SU-DHL-6 (cell line): ENCODE results near the gene IQCM.

Experiments used
- H2AFZ ChIP-seq: fragments of 200-600 bp; sonication (generic); 2 replicates; pipeline ENCODE4 v1.6.1; 2014; ENCODE audit warnings: low read depth, mild to moderate bottlenecking, moderate library complexity, mixed read lengths, antibody characterized with exemption, low read length; ENCODE audit not compliant: severe bottlenecking
- H3F3A ChIP-seq: fragments of 200-600 bp; shearing (Covaris generic); 2 replicates; pipeline ENCODE4 v1.6.0; 2016; ENCODE audit warnings: antibody characterized with exemption, mild to moderate bottlenecking; ENCODE audit not compliant: insufficient read depth
- H3K27ac ChIP-seq: fragments of 200-600 bp; sonication (generic); 2 replicates; pipeline ENCODE4 v1.5.1; 2016; ENCODE audit warnings: low read depth, mild to moderate bottlenecking, low read length, moderate library complexity, mixed read lengths
- H3K27me3 ChIP-seq: fragments of 200-600 bp; sonication (generic), shearing (Covaris generic); 2 replicates; pipeline ENCODE4 v1.6.0; 2014; ENCODE audit warnings: mild to moderate bottlenecking, low read length
- H3K36me3 ChIP-seq: fragments of 200-600 bp; sonication (generic); 2 replicates; pipeline ENCODE4 v1.6.1; 2014; ENCODE audit warnings: mild to moderate bottlenecking, low read length, mixed read lengths
- H3K4me2 ChIP-seq: fragments of 300-600, 200-600 bp; shearing (Covaris generic), sonication (generic); 2 replicates; pipeline ENCODE4 v1.6.0; 2014; ENCODE audit warnings: low read length, low read depth, mild to moderate bottlenecking; ENCODE audit not compliant: poor library complexity, severe bottlenecking
- H3K4me3 ChIP-seq: fragments of 200-600 bp; sonication (generic); 2 replicates; pipeline ENCODE4 v1.5.1; 2014; ENCODE audit warnings: antibody characterized with exemption, low read length, mild to moderate bottlenecking, mixed read lengths; ENCODE audit not compliant: insufficient read depth, poor library complexity, severe bottlenecking
- H3K79me2 ChIP-seq: fragments of 200-600 bp; sonication (generic); 2 replicates; pipeline ENCODE4 v1.6.1; 2014; ENCODE audit warnings: mild to moderate bottlenecking, low read length, moderate library complexity; ENCODE audit not compliant: insufficient read depth
- H3K9ac ChIP-seq: fragments of 200-600 bp; sonication (generic); 2 replicates; pipeline ENCODE4 v1.7.0; 2014; ENCODE audit warnings: mild to moderate bottlenecking, low read length
- H3K9me2 ChIP-seq: fragments of 200-600 bp; sonication (generic); replicated peaks from 2 replicates; pipeline ENCODE4 v1.6.1; 2014; ENCODE audit warnings: low read length; ENCODE audit not compliant: insufficient read depth
- H3K9me3 ChIP-seq: fragments of 200-600 bp; sonication (generic); 2 replicates; pipeline ENCODE4 v1.6.1; 2014; ENCODE audit warnings: low read length, mixed read lengths; ENCODE audit not compliant: insufficient read depth
- H4K20me1 ChIP-seq: fragments of 200-600 bp; sonication (generic); 2 replicates; pipeline ENCODE4 v1.6.1; 2014; ENCODE audit warnings: low read depth, mild to moderate bottlenecking, antibody characterized with exemption, low read length, moderate library complexity, mixed read lengths
- CTCF ChIP-seq: fragments of 200-600 bp; sonication (generic); IDR thresholded peaks from one replicate; pipeline ENCODE4 v1.5.1; 2017; ENCODE audit warnings: antibody characterized with exemption, mild to moderate bottlenecking, low read length, moderate library complexity; ENCODE audit not compliant: insufficient read depth, poor library complexity, severe bottlenecking
- EZH2phosphoT487 ChIP-seq: fragments of 200-600 bp; sonication (generic), shearing (Covaris generic); conservative IDR thresholded peaks from 2 replicates; pipeline ENCODE4 v1.6.1; 2018; ENCODE audit warnings: mild to moderate bottlenecking, antibody characterized with exemption, low read length, moderate library complexity, mixed read lengths

The IQCM gene

DNA sequence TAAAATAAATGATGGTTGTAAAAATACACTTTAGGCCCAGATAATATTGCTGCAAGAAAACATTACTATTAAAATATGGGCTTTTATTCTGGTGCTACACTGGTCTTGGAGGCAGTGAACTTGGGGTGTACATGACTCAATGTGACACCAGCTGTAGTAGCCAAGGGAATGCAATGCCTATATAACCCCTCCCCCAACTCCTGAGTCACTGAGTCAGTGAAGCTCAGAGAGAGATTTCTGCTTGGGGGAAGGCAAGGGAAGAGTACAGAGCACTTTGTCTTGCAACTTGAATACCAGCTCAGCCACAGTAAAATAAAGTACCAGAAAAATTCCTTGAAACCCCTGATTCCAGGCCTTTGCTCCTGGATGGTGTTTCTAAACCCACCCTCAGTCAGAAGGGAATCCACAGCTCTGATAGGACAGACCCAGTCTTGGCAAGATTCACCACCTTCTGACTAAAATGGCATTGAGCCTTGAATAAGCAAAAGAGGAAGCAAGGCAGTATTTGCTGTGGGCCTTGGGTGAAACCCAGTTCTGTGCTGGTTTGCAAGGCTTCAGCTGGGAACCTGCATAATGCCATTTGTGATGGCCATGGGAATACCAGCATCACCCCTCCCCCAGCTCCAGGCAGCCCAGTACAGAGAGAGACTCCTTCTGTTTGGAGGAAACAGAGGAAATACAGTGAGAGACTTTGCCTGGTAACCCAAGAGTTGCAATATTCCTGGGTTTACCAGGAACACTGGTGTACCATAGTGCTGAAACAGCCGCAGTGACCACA is 209.9 kb downstream of the IQCM start:
- Histone ChIP-seq H3K9ac (no peak overlapping the region), H3K4me3 (no peak overlapping the region), H3K27ac (no peak overlapping the region), H3K4me2 (no peak overlapping the region), H3K36me3 (no peaks in the 10 kb centered on the region), H3K9me3 (no peaks in the 10 kb centered on the region), H4K20me1 (no peaks in the 10 kb centered on the region), H2AFZ (no peak overlapping the region), H3K27me3 (no peaks in the 10 kb centered on the region), H3F3A (no peaks in the 10 kb centered on the region), H3K79me2 (no peaks in the 10 kb centered on the region), H3K9me2 (no peaks in the 10 kb centered on the region)
- TF ChIP-seq EZH2phosphoT487 = no peak
- no peak for TF ChIP-seq CTCF

- no peak overlapping the region for H2AFZ ChIP-seq
- no peaks in the 10 kb centered on the region for H3K9me2 ChIP-seq
- H4K20me1 ChIP-seq = no peaks in the 10 kb centered on the region
- no peaks in the 10 kb centered on the region for H3K9me3 ChIP-seq
- H3K79me2 ChIP-seq = no peaks in the 10 kb centered on the region
- no peak overlapping the region for H3K4me3 ChIP-seq
- no peak overlapping the region for H3K9ac ChIP-seq
- TF ChIP-seq CTCF (no peak), EZH2phosphoT487 (no peak)
- no peak overlapping the region for H3K4me2 ChIP-seq
- no peaks in the 10 kb centered on the region for H3K36me3 ChIP-seq
- no peaks in the 10 kb centered on the region for H3F3A ChIP-seq
- no peaks in the 10 kb centered on the region for H3K27me3 ChIP-seq
- no peak overlapping the region for H3K27ac ChIP-seq
Measured at GRCh38 chr4:149604827-149605226, 210.8 kb downstream of the IQCM start.

DNA sequence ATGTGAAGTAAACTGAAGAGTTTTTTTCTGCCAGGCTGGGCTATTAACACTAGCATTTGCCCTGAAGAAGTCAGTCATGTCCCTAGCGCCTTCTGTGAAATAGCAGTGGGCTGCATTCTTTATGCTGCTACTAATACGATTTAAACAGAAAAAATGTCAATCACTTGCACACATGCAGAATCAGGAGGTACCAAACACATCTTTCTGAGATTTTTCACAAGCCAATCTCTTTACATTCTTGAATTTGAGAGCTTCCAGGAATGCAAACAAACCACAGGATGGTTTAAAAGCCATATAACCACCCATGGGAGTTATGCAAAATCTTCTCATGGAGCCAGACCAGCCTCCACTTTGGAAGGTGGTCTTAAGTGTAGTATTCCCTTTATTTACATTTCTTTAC is 220.1 kb downstream of the IQCM start:
- no peaks in the 10 kb centered on the region for H3F3A ChIP-seq

More for the DNA sequence above, 220.1 kb downstream of the IQCM start:
- no peak overlapping the region for H2AFZ ChIP-seq
- no peaks in the 10 kb centered on the region for H4K20me1 ChIP-seq
- H3K36me3 ChIP-seq = no peaks in the 10 kb centered on the region
- no peaks in the 10 kb centered on the region for H3K9me2 ChIP-seq
- TF ChIP-seq EZH2phosphoT487 = no peak
- TF ChIP-seq CTCF = no peak
- no peak overlapping the region for H3K9ac ChIP-seq
- no peak overlapping the region for H3K4me2 ChIP-seq
- H3K79me2 ChIP-seq = no peaks in the 10 kb centered on the region
- no peak overlapping the region for H3K4me3 ChIP-seq
- no peaks in the 10 kb centered on the region for H3K27me3 ChIP-seq
- H3K9me3 ChIP-seq = no peaks in the 10 kb centered on the region
- H3K27ac ChIP-seq = no peak overlapping the region
